Testis (tissue), 2 donors: Measurements from ENCODE around the gene COL26A1.

ENCODE experiments used
- CTCF ChIP-seq, 3 experiments: fragments of 450-650 bp in 2 of 3; fragments of 200-600 bp in 1 of 3; sonication (generic) in 1 of 3; IDR thresholded peaks; one replicate each; pipeline ENCODE4 v1.5.1; 2016 to 2019; ENCODE audit warnings: antibody characterized with exemption in 3 of 3, mild to moderate bottlenecking in 2 of 3, moderate library complexity in 1 of 3
- POLR2A ChIP-seq: fragments of 450-650 bp; IDR thresholded peaks from one replicate; pipeline ENCODE4 v1.6.1; 2017; ENCODE audit warnings: antibody characterized with exemption, mild to moderate bottlenecking, moderate library complexity

GRCh38 chr7:101390901-101391301 is 28.2 kb downstream of the COL26A1 start:
- no peak for TF ChIP-seq CTCF (IDR thresholded peaks at IDR 0.05)
- TF ChIP-seq POLR2A: no peak
